Glutamatergic neuron (in vitro differentiated cells): ENCODE results near the gene OR51D1. TPM values are rescaled to one million over a fixed set of nuclear protein-coding genes. Genes with fewer than 3 reads are reported as not detected.

Experiments used
- DNase-seq: peaks from one replicate; pipeline ENCODE4 v3.0.0; 2022
- H3K27ac Mint-ChIP-seq: one replicate; pipeline ENCODE4 v1.8.0; 2020; ENCODE audit warnings: mild to moderate bottlenecking, mixed read lengths, inconsistent platforms; ENCODE audit not compliant: unreplicated experiment
- H3K27me3 Mint-ChIP-seq: one replicate; pipeline ENCODE4 v1.8.0; 2020; ENCODE audit warnings: mild to moderate bottlenecking, moderate library complexity, mixed read lengths, inconsistent platforms; ENCODE audit not compliant: unreplicated experiment
- H3K36me3 Mint-ChIP-seq: one replicate; pipeline ENCODE4 v1.8.0; 2020; ENCODE audit warnings: mild to moderate bottlenecking, mixed read lengths, inconsistent platforms; ENCODE audit not compliant: unreplicated experiment
- H3K4me1 Mint-ChIP-seq: one replicate; pipeline ENCODE4 v1.8.0; 2020; ENCODE audit warnings: mild to moderate bottlenecking, low read depth, mixed read lengths, inconsistent platforms; ENCODE audit not compliant: unreplicated experiment
- H3K4me3 Mint-ChIP-seq: one replicate; pipeline ENCODE4 v1.8.0; 2020; ENCODE audit warnings: mild to moderate bottlenecking, mixed read lengths, inconsistent platforms; ENCODE audit not compliant: unreplicated experiment
- H3K9me3 Mint-ChIP-seq: one replicate; pipeline ENCODE4 v1.8.0; 2020; ENCODE audit warnings: mild to moderate bottlenecking, moderate library complexity, mixed read lengths, inconsistent platforms; ENCODE audit not compliant: unreplicated experiment
- total RNA-seq: library from RNA; stranded (reverse); fragmentation: NEBNext Ultra II Directional; extraction: Animal tissue kit (Norgen Biotek cat#: 25700); gene quantifications from one replicate; pipeline ENCODE4 v1.2.1, GENCODE V29; 2021; ENCODE audit not compliant: unreplicated experiment
- TF ChIP-seq, protein P1 (sequence below): fragments of 200-600 bp; sonication (generic); IDR thresholded peaks from one replicate; pipeline ENCODE4 v1.5.0; 2021; ENCODE audit not compliant: partially characterized antibody, unreplicated experiment

OR51D1 gene
- total RNA-seq, 1 donor from 2014 or later: not detected

DNA sequence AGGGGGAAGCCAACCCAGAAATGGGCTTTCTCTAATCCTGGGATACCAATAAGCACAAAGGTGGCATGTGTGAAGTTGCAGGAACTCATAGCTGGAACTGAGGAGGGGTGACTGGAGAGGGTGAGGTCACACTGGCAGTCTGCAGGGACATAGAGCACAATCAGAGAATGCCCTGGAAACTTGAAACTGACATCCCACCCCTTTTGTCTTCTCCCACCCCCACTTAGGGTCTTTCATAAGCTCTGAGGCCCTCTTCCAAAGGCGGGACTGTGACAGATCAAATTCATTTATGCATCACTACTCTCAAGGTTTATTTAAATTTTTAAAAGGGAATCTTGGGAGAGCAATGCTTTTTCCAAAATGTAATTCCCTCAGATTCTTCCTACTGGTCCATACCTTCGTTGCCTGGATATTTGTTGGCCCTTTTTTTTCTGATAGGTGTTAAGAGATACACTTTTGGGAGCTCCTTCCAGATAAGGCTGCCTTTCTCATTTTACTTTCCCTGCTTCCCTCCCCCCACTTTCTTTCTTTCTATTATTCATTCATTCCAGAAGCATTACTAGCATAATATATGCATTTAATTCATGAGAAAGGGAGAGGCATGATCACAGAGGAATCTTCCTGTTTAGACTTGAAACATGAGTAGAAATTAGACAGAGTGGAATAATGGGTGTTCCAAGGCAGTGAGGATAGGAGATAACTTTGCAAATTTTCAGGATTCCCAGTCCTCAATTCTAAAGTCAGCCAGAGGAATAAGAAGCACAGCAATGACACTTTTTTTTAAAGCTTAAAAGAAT lies 45.5 kb downstream of the OR51D1 start:
- Mint-ChIP-seq H3K9me3 (no peaks in the 10 kb centered on the region), H3K27ac (no peak overlapping the region), H3K4me1 (peaks cover 4% of the 10 kb centered on the region), H3K4me3 (no peak overlapping the region), H3K27me3 (no peaks in the 10 kb centered on the region), H3K36me3 (no peaks in the 10 kb centered on the region)
- no peak for DNase-seq
- TF ChIP-seq, protein P1, sequence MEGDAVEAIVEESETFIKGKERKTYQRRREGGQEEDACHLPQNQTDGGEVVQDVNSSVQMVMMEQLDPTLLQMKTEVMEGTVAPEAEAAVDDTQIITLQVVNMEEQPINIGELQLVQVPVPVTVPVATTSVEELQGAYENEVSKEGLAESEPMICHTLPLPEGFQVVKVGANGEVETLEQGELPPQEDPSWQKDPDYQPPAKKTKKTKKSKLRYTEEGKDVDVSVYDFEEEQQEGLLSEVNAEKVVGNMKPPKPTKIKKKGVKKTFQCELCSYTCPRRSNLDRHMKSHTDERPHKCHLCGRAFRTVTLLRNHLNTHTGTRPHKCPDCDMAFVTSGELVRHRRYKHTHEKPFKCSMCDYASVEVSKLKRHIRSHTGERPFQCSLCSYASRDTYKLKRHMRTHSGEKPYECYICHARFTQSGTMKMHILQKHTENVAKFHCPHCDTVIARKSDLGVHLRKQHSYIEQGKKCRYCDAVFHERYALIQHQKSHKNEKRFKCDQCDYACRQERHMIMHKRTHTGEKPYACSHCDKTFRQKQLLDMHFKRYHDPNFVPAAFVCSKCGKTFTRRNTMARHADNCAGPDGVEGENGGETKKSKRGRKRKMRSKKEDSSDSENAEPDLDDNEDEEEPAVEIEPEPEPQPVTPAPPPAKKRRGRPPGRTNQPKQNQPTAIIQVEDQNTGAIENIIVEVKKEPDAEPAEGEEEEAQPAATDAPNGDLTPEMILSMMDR: no peak

DNA sequence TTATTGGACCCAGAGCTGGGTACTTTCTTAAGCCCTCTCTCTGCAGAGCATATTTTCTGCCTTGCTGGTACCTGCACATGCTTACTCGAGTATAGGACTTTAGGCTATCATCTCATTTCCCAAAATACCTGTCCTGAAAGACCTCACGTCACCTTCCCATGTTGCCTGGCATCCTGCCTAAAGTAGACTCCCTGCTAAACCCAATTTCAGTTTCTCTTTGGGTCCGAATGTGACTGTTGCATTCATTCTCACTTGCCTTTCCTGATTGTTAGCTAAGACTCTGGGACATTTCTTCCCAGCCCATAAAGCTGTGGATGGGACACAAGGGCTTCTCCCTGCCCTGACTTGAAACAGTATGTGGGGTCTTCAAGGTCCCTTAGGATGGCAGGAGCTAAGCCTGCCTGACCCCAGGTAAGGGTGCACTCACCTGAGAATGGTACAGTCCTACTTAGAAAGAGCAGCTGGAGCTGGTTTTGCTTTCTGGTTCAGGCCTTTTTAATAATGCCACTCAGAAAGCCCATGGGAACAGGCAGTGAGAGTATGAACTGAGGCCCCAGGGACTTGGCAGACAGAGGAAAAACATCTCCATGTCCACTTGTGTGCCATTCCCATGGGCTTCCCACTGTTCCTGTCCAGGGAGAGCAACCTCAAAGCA lies 47.5 kb downstream of the OR51D1 start:
- no peak overlapping the region for H3K4me3 Mint-ChIP-seq
- H3K9me3 Mint-ChIP-seq: no peaks in the 10 kb centered on the region
- DNase-seq: no peak
- H3K36me3 Mint-ChIP-seq: no peaks in the 10 kb centered on the region
- TF ChIP-seq, protein P1: no peak
- H3K27ac Mint-ChIP-seq: no peak overlapping the region
- H3K4me1 Mint-ChIP-seq: peaks cover 4% of the 10 kb centered on the region
- no peaks in the 10 kb centered on the region for H3K27me3 Mint-ChIP-seq

Other genes starting within 250 kb of the OR51D1 start
- 8.3 TPM for gene TRIM21, start 243.8 kb upstream of the OR51D1 start, total RNA-seq
- gene OR52K2, start 188.2 kb upstream of the OR51D1 start, total RNA-seq: not detected
- gene OR52K1, start 154.8 kb upstream of the OR51D1 start, total RNA-seq: not detected
- gene OR52M1, start 92.3 kb upstream of the OR51D1 start, total RNA-seq: not detected
- gene OR52I2, start 55.7 kb upstream of the OR51D1 start, total RNA-seq: 0.49 TPM
- gene OR52I1, start 43.4 kb upstream of the OR51D1 start, total RNA-seq: 0.27 TPM
- 3.9 TPM for gene TRIM68, start 29.2 kb upstream of the OR51D1 start, total RNA-seq
- not detected for gene OR51E1, start 6.5 kb downstream of the OR51D1 start, total RNA-seq
- gene OR51E2, start 60.4 kb downstream of the OR51D1 start, total RNA-seq: not detected
- gene MMP26, start 67.3 kb downstream of the OR51D1 start, total RNA-seq: not detected
- gene OR51F1, start 132.5 kb downstream of the OR51D1 start, total RNA-seq: not detected
- gene OR52R1, start 166.9 kb downstream of the OR51D1 start, total RNA-seq: not detected
- not detected for gene OR51F2, start 183.8 kb downstream of the OR51D1 start, total RNA-seq
- not detected for gene OR51S1, start 211.7 kb downstream of the OR51D1 start, total RNA-seq
- gene OR51T1, start 244.4 kb downstream of the OR51D1 start, total RNA-seq: not detected